Retina (tissue), 1 donor: ENCODE results near the gene GATC.

ENCODE experiments used
- DNase-seq: peaks from one replicate; pipeline ENCODE4 v3.0.0-alpha.2; 2016

The GATC gene

GRCh38 chr12:120498870-120499515 lies 52.7 kb downstream of the GATC start:
- DNase-seq = no peak

DNA sequence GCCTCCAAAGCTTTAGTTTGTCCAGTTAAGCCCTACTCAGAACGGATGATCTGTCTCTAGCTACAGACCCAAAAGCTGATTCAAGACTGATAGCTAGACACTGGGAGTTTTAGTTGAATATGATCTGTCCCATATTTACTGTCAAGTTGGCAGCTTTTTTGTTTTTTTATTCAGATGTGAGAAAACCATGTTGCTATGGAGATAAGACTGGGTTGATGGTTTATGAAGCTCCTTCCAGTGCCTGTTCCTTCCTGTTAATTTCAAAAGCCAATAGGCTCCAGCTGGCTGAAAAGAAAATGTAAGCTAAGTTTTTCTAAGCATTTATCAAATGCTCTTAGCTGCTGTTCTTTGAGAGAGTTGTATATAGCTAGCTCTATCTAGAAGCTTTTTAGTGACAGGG lies 54.3 kb downstream of the GATC start:
- no peak for DNase-seq

- no peak for DNase-seq
These were observed 58.3 kb downstream of the GATC start for GRCh38 chr12:120504587-120504986.

- no peak for DNase-seq
These were observed 62.3 kb downstream of the GATC start for GRCh38 chr12:120508537-120508936.
